ENCODE measurements around the gene GATA5. TPM values are rescaled to one million over a fixed set of nuclear protein-coding genes. Genes with fewer than 3 reads are reported as not detected.

Gene GATA5
- total RNA-seq, 1 donor = not detected

- TF ChIP-seq, protein P1, sequence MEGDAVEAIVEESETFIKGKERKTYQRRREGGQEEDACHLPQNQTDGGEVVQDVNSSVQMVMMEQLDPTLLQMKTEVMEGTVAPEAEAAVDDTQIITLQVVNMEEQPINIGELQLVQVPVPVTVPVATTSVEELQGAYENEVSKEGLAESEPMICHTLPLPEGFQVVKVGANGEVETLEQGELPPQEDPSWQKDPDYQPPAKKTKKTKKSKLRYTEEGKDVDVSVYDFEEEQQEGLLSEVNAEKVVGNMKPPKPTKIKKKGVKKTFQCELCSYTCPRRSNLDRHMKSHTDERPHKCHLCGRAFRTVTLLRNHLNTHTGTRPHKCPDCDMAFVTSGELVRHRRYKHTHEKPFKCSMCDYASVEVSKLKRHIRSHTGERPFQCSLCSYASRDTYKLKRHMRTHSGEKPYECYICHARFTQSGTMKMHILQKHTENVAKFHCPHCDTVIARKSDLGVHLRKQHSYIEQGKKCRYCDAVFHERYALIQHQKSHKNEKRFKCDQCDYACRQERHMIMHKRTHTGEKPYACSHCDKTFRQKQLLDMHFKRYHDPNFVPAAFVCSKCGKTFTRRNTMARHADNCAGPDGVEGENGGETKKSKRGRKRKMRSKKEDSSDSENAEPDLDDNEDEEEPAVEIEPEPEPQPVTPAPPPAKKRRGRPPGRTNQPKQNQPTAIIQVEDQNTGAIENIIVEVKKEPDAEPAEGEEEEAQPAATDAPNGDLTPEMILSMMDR (IDR thresholded peaks at IDR 0.05; ENCODE audit: insufficient read depth, low read depth, low read length) = no peak
- no peak overlapping the region for H3K4me3 ChIP-seq (ENCODE audit: low read depth, low read length)
- DNase-seq (ENCODE audit: low read depth) = no peak
These were observed 14.0 kb downstream of the GATA5 start for GRCh38 chr20:62461834-62462233.

DNA sequence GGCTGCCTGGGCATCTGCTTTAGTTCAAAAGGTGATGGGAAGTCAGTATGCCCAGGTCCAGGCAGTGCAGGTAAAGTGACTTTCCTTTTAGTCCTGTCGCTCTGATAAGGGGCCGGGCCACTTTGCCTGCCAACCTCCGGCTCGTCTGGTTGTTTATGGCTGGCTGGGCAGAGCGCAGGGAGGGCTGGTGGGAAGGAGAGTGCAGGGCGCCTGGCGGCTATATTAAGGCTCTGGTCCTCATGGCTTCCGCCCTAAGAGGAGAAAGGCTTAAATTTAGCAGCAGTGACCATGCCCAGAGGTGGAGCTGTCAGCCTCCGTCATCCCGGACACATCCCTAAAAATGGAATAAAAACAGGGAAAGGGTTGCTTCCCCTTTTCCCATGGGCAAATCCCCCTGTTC, 14.6 kb downstream of the GATA5 start:
- H3K4me3 ChIP-seq (ENCODE audit: low read depth, low read length) = no peak overlapping the region
- no peak for DNase-seq (ENCODE audit: low read depth)
- TF ChIP-seq, protein P1 (IDR thresholded peaks at IDR 0.05; ENCODE audit: insufficient read depth, low read depth, low read length) = no peak

- TF ChIP-seq, protein P1 (IDR thresholded peaks at IDR 0.05; ENCODE audit: insufficient read depth, low read depth, low read length) = no peak
- no peak overlapping the region for H3K4me3 ChIP-seq (ENCODE audit: low read depth, low read length)
- DNase-seq (ENCODE audit: low read depth) = no peak
These were observed 15.1 kb downstream of the GATA5 start for GRCh38 chr20:62460678-62461077.

DNA sequence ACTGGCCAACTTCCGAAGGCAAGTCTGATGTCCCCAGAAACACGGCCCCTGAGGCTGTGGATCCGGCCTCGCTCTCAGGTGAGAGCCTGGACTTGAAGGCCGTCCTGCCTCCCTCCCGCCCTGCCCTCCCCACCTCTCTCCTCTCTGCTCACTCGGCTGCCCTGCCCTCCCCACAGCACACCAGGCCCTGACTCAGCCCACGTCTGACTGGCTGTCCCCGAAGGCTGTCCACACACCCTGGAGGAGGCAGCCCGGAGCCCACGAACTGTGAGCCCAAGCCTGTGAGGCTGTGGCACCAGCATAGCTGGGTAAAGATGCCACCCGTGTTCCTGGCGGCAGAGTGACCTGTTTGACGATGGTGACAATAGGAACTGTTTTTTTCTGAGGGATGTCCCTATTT, 16.3 kb downstream of the GATA5 start:
- TF ChIP-seq, protein P1 (IDR thresholded peaks at IDR 0.05; ENCODE audit: insufficient read depth, low read depth, low read length) = no peak
- H3K4me3 ChIP-seq (ENCODE audit: low read depth, low read length) = no peak overlapping the region
- no peak for DNase-seq (ENCODE audit: low read depth)

DNA sequence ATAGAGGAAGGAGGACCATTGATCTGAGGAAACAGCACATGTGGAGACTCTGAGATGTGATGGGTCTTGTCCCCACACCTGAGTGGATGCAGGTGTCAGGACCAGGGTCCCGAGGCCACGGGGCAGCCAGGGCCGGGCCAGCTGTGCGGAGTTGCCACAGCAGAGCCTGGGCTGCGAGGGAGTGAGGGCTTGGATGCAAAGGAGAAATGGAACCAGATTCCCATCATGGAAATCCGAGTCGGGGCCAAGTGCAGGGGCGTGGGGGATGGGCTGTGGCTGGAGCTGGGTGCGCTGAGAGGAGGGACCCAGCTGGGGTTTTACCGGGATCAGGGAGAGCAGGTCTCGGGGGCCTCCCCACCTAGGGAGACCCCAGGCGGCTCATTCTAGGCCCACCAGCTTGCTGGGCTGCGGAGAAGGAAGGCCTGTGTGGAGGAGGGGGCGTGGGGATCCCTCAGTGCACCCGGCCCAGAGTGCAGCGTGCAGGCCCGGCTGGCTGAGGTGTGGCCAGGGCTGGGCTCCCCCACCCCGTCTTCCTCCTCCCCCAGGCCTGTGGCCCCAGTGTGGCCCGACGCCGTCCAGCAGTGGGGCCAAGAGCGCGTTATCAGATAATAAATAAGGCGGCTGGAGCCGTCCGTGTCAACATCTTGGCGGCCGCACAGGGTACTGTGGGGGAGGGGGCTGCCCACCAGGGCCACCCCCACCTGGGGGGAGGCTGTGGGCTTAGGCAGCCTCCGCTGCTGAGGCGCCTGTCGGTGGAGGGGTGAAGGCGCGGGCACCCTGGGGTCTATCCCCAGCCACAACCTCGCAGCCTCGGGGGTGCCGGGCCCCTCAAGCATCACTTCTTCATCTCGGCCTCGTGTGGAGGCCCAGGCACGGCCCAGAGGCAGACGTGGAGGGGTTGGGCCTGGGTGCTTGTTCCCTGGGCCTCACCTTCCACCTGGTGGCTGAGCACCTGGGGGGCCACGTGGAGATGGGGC, 17.2 kb downstream of the GATA5 start:
- no peak for DNase-seq (ENCODE audit: low read depth)
- TF ChIP-seq, protein P1 (IDR thresholded peaks at IDR 0.05; ENCODE audit: insufficient read depth, low read depth, low read length) = no peak
- no peak overlapping the region for H3K4me3 ChIP-seq (ENCODE audit: low read depth, low read length)

DNA sequence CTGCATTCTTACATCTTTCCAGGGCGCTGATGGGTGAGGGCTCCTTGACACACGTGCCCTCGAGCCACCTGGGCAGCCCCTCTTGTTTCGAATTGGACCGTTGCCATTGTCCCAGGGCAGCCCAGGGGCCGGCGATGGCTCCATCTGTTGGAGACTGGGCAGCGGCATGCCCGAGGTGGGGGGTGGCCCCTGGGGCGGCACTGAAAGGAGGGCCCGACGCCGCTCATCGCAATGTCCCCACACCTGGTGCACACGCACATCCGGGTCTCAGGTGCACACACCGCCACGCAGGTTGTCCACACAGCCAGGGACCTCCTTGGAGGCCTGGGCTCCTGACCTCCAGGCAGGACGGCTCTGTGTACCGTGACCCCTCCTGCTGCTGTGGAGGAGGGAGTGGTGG, 18.0 kb downstream of the GATA5 start:
- TF ChIP-seq, protein P1 (IDR thresholded peaks at IDR 0.05; ENCODE audit: insufficient read depth, low read depth, low read length) = no peak

More for the DNA sequence above, 18.0 kb downstream of the GATA5 start:
- no peak overlapping the region for H3K4me3 ChIP-seq (ENCODE audit: low read depth, low read length)
- no peak for DNase-seq (ENCODE audit: low read depth)
